ENCODE measurements around the gene RALGDS. TPM values are rescaled to one million over a fixed set of nuclear protein-coding genes. Genes with fewer than 3 reads are reported as not detected.
"Not testable (repeated sequence)": the region's sequence is repeated elsewhere in the genome, so short reads cannot be mapped to it uniquely, and the experiment has no call there.

RALGDS gene
- total and polyA plus RNA-seq, 5 donors: 18.5 to 36.3 (median 33.5) TPM

GRCh38 chr9:133068431-133068830, 52.6 kb downstream of the RALGDS start:
- WGBS: 100% methylated on average over 2 of the region's 15 CpGs
- H3K9me3 ChIP-seq (ENCODE audit: control insufficient read depth, low read length); H3K27ac ChIP-seq (ENCODE audit: low read length); DNase-seq; H3K27me3 ChIP-seq (ENCODE audit: control insufficient read depth, insufficient read depth); intact Hi-C loops (cut with DNase I); H3K4me1 ChIP-seq (ENCODE audit: control insufficient read depth, insufficient read depth, low read length); H3K4me3 ChIP-seq (ENCODE audit: low read length); ATAC-seq: not testable (repeated sequence)

GRCh38 chr9:133067813-133068212, 53.2 kb downstream of the RALGDS start:
- H3K9me3 ChIP-seq (ENCODE audit: control insufficient read depth, low read length): no peaks in the 10 kb centered on the region
- no peak overlapping the region for H3K4me3 ChIP-seq (ENCODE audit: low read length)
- H3K27ac ChIP-seq (ENCODE audit: low read length): no peak overlapping the region
- H3K4me1 ChIP-seq (ENCODE audit: control insufficient read depth, insufficient read depth, low read length): no peaks in the 10 kb centered on the region
- 81% methylated on average over 11 of the region's 11 CpGs for WGBS
- intact Hi-C loops (cut with DNase I): no loop called here
- DNase-seq (no peak), ATAC-seq (no peak)
- H3K27me3 ChIP-seq (ENCODE audit: control insufficient read depth, insufficient read depth): no peaks in the 10 kb centered on the region

GRCh38 chr9:133067006-133067405, 54.0 kb downstream of the RALGDS start:
- DNase-seq (peak in 1 of 3 donors; percentile 48), ATAC-seq (no peak)
- H3K27ac ChIP-seq (ENCODE audit: low read length): no peak overlapping the region
- no peaks in the 10 kb centered on the region for H3K4me1 ChIP-seq (ENCODE audit: control insufficient read depth, insufficient read depth, low read length)
- WGBS: 91% methylated on average over 11 of the region's 11 CpGs
- no peak overlapping the region for H3K4me3 ChIP-seq (ENCODE audit: low read length)
- H3K9me3 ChIP-seq (ENCODE audit: control insufficient read depth, low read length): no peaks in the 10 kb centered on the region
- intact Hi-C loops (cut with DNase I): no loop called here
- H3K27me3 ChIP-seq (ENCODE audit: control insufficient read depth, insufficient read depth): no peaks in the 10 kb centered on the region

GRCh38 chr9:133066181-133066983, 54.7 kb downstream of the RALGDS start:
- intact Hi-C loops (cut with DNase I): no loop called here
- DNase-seq (no peak), ATAC-seq (no peak)
- Histone ChIP-seq H3K27ac (ENCODE audit: low read length) (no peak overlapping the region), H3K9me3 (ENCODE audit: control insufficient read depth, low read length) (no peaks in the 10 kb centered on the region), H3K4me1 (ENCODE audit: control insufficient read depth, insufficient read depth, low read length) (no peaks in the 10 kb centered on the region), H3K27me3 (ENCODE audit: control insufficient read depth, insufficient read depth) (no peaks in the 10 kb centered on the region), H3K4me3 (ENCODE audit: low read length) (no peak overlapping the region)
- 94% methylated on average over 25 of the region's 25 CpGs for WGBS

- no peaks in the 10 kb centered on the region for H3K27me3 ChIP-seq (ENCODE audit: control insufficient read depth, insufficient read depth)
- no peaks in the 10 kb centered on the region for H3K9me3 ChIP-seq (ENCODE audit: control insufficient read depth, low read length)
- intact Hi-C loops (cut with DNase I): no loop called here
- H3K27ac ChIP-seq (ENCODE audit: low read length): no peak overlapping the region
- no peak overlapping the region for H3K4me3 ChIP-seq (ENCODE audit: low read length)
- DNase-seq: peak in 1 of 3 donors; percentile 59
- H3K4me1 ChIP-seq (ENCODE audit: control insufficient read depth, insufficient read depth, low read length): no peaks in the 10 kb centered on the region
- 96% methylated on average over 17 of the region's 17 CpGs for WGBS
- no peak for ATAC-seq
These were observed 56.0 kb downstream of the RALGDS start for GRCh38 chr9:133065070-133065388.

- ATAC-seq (no peak), DNase-seq (no peak)
- no peak overlapping the region for H3K4me3 ChIP-seq (ENCODE audit: low read length)
- WGBS: 94% methylated on average over 30 of the region's 30 CpGs
- intact Hi-C loops (cut with DNase I): no loop called here
- H3K9me3 ChIP-seq (ENCODE audit: control insufficient read depth, low read length): no peaks in the 10 kb centered on the region
- H3K27ac ChIP-seq (ENCODE audit: low read length): no peak overlapping the region
- no peaks in the 10 kb centered on the region for H3K27me3 ChIP-seq (ENCODE audit: control insufficient read depth, insufficient read depth)
- peaks cover 3% of the 10 kb centered on the region for H3K4me1 ChIP-seq (ENCODE audit: control insufficient read depth, insufficient read depth, low read length)
These were observed 56.6 kb downstream of the RALGDS start for GRCh38 chr9:133064241-133065069.

- intact Hi-C loops (cut with DNase I): no loop called here
- ATAC-seq: no peak
- 82% methylated on average over 14 of the region's 14 CpGs for WGBS
- Histone ChIP-seq H3K9me3 (ENCODE audit: control insufficient read depth, low read length) (no peaks in the 10 kb centered on the region), H3K27ac (ENCODE audit: low read length) (no peak overlapping the region), H3K27me3 (ENCODE audit: control insufficient read depth, insufficient read depth) (no peaks in the 10 kb centered on the region), H3K4me1 (ENCODE audit: control insufficient read depth, insufficient read depth, low read length) (peaks cover 3% of the 10 kb centered on the region), H3K4me3 (ENCODE audit: low read length) (no peak overlapping the region)
- no peak for DNase-seq
These were observed 57.4 kb downstream of the RALGDS start for GRCh38 chr9:133063500-133064231.

- intact Hi-C loops (cut with DNase I): no loop called here
- Histone ChIP-seq H3K9me3 (ENCODE audit: control insufficient read depth, low read length) (no peaks in the 10 kb centered on the region), H3K4me3 (ENCODE audit: low read length) (no peak overlapping the region), H3K27ac (ENCODE audit: low read length) (no peak overlapping the region), H3K27me3 (ENCODE audit: control insufficient read depth, insufficient read depth) (no peaks in the 10 kb centered on the region), H3K4me1 (ENCODE audit: control insufficient read depth, insufficient read depth, low read length) (peaks cover 3% of the 10 kb centered on the region)
- ATAC-seq: no peak
- no peak for DNase-seq
- 86% methylated on average over 8 of the region's 8 CpGs for WGBS
These were observed 57.9 kb downstream of the RALGDS start for GRCh38 chr9:133063159-133063499.

GRCh38 chr9:133062569-133062968, 58.5 kb downstream of the RALGDS start:
- ATAC-seq; H3K27me3 ChIP-seq (ENCODE audit: control insufficient read depth, insufficient read depth); H3K27ac ChIP-seq (ENCODE audit: low read length); intact Hi-C loops (cut with DNase I); H3K4me1 ChIP-seq (ENCODE audit: control insufficient read depth, insufficient read depth, low read length); DNase-seq; H3K4me3 ChIP-seq (ENCODE audit: low read length); H3K9me3 ChIP-seq (ENCODE audit: control insufficient read depth, low read length): not testable (repeated sequence)
- 63% methylated on average over 3 of the region's 8 CpGs for WGBS

GRCh38 chr9:133061764-133062145, 59.3 kb downstream of the RALGDS start, which contains the start of gene CEL:
TSS of gene CEL (plus strand) at chr9:133061981. CDS start at chr9:133062003, 22 bp downstream.
- intact Hi-C loops (cut with DNase I); H3K27me3 ChIP-seq (ENCODE audit: control insufficient read depth, insufficient read depth); H3K4me1 ChIP-seq (ENCODE audit: control insufficient read depth, insufficient read depth, low read length); H3K9me3 ChIP-seq (ENCODE audit: control insufficient read depth, low read length); H3K4me3 ChIP-seq (ENCODE audit: low read length); DNase-seq: not testable (repeated sequence)
- peak; percentile 4 to 10 for ATAC-seq
- H3K27ac ChIP-seq (ENCODE audit: low read length): peak within 1 kb of the TSS; percentile 21
- 67% methylated on average over 2 of the region's 9 CpGs for WGBS
